Activated CD4-positive, alpha-beta T cell treated with anti-CD3 and anti-CD28 coated beads, Interleukin-2, amount 50 U/mL, for 4 hours (primary cell): ENCODE results near the gene OR1B1.
"Not testable (repeated sequence)": the region's sequence is repeated elsewhere in the genome, so short reads cannot be mapped to it uniquely, and the experiment has no call there.

Experiments
- DNase-seq, 2 experiments: peaks; one replicate each; pipeline ENCODE4 v3.0.0-alpha.2; 2020

OR1B1 gene

GRCh38 chr9:122657527-122657926 is at the start of gene OR1B1:
Gene OR1B1, minus strand, starts transcription at chr9:122657627.
- no peak for DNase-seq

DNA sequence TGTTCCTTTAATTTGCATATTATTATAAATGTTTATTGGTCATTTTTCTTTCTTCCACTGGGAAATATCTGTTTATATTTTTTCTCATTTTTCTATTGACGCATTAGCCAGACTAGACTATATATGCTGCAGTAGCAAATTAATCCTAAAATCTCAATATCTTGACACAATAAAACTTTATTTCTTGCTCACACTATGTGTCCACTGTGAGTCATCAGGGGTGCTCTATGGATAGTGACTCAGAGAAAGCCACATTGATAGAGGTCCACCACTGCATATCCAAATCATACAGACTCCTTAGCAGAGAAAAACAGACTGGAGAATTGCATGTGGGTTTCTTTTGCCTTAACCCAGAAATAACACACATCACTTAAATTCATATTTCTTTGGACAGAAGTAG is 38.3 kb upstream of the OR1B1 start:
- no peak for DNase-seq

DNA sequence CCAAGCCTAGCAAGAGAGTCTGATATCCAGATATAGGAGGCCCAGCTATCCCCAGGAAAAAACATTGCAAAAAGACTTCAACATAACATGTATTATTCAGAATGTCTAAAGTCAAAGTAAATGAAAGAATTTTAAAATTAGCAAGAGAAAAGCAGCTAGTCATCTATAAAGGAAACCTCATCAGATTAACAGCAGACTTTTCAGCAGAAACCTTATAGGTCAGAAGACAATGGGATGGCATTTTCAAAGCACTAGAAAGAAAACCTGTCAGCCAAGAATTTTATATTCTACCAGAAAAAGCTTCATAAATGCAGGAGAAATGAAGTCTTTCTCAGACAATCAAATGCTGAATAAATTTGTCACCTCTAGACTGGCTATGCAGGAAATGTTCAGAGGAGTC is 27.4 kb upstream of the OR1B1 start:
- no peak for DNase-seq

GRCh38 chr9:122672481-122672880 is 15.1 kb upstream of the OR1B1 start:
- no peak for DNase-seq

DNA sequence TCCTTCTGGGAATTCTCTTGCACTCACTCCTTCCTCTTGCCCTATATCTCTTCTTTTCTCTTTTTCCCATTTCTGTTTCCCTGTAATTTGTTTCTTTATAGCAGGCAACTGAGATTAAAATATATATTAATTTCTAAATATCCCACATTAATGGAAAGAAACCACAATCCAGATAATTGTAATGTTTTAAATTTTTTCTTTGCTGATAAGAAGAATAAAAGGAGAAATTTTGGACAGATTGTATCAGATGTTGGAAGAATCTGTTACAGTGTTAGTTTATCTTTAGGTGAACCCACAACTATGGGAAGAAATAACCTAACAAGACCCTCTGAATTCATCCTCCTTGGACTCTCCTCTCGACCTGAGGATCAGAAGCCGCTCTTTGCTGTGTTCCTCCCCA is 4.0 kb upstream of the OR1B1 start, which contains the start of gene OR1L1:
Gene OR1L1 (plus strand): TSS at position 301 of the 400 bp plus-strand sequence. CDS start 0 bp downstream, at position 301.
- no peak for DNase-seq

DNA sequence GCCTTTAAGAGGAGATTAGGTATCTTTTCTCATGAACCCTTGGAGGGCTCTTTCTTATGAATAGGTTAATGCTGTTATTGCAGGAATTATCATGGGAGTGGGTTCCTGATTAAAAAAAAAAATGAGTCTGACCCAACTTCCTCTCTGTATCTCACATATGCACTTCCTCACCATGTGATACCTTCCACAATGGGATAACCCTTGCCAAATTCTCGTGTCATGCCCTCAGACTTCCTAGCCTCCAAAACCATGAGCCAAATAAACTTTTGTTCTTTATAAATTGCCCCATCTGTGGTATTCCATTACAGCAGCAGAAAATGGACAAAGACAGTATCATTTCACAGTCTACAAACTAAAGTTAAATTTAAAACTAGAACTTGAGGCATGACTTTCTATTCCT is 1.0 kb downstream of the OR1B1 start:
- no peak for DNase-seq

- no peak for DNase-seq
Measured at GRCh38 chr9:122642226-122642625, 15.2 kb downstream of the OR1B1 start.

- no peak for DNase-seq
Measured at GRCh38 chr9:122619996-122620395, 37.4 kb downstream of the OR1B1 start.

- no peak for DNase-seq
Measured at GRCh38 chr9:122614362-122614761, 43.1 kb downstream of the OR1B1 start, which contains the start of gene OR1Q1. Gene OR1Q1, plus strand, starts transcription at chr9:122614738. Its CDS starts 0 bp downstream, at chr9:122614738.

GRCh38 chr9:122609804-122610203 is 47.6 kb downstream of the OR1B1 start:
- DNase-seq = no peak

DNA sequence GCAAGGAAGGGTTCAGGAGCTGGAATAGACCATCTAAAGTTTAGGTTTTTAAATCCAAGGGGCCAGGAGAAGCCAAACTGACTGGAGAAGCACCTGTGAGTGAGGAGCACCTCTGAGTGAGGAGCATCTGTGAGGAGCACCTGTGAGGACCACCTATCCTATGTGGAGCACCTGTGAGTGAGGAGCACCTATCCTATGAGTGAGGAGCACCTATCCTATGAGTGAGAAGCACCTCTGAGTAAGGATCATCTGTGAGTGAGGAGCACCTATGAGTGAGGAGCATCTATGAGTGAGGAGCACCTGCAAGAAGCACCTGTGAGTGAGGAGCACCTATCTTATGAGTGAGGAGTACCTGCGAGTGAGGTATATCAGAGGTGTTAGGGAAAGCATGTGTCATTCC is 50.8 kb downstream of the OR1B1 start:
- no peak for DNase-seq

DNA sequence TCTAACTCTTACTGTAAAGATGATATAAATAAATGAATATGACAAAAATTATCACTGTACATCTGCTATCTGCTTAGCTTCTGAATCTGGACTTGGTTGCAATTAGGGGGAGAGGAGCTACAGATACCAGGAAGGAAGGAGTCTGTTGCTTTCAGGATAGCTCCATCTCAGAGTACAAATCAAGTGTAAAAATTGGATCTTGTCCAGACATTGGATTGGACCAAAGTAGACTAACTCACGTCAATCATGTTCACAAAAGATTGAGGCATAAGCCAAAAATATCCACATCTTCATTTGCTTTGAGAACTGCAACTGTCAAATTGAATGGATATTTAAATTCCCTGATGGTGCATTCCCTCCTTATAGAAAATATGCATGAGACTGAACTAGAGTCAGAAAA is 51.7 kb downstream of the OR1B1 start:
- no peak for DNase-seq

DNA sequence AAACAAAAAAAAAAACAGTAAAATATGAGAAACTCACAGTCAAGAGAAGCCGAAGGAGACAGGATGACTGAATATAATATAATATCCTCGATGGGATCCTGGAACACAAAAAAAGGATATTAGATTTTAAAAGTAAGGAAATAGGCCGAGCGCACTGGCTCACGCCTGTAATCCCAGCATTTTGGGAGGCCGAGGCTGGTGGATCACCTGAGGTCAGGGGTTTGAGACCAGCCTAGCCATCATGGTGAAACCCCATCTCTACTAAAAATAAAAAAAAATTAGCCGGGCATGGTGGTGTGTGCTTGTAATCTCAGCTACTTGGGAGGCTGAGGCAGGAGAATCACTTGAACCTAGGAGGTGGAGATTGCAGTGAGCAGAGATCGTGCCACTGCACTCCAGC is 74.1 kb downstream of the OR1B1 start, which contains the start of gene OR1L8:
Gene OR1L8 (minus strand): TSS at position 101 of the 400 bp plus-strand sequence. CDS start 14,907 bp downstream, outside the sequence.
- not testable (repeated sequence) for DNase-seq

DNA sequence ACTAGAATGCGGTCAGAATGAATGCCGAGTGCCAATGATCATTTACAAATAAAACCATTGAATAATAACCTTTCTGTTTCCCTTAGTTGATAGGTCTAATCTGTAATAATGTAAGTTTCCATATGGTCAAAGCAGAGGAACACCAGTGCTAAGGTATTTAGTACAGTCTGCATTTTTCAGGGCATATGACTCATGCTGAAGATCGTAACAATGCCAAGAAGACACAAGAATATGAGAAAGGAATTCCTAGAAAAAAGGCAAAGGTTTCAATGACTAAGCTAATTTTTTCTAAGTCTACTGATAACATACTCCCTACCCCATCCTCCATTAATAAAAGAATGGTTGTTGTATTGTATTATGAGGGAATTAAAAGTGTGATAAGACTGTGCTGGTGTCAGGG is 77.1 kb downstream of the OR1B1 start:
- no peak for DNase-seq

DNA sequence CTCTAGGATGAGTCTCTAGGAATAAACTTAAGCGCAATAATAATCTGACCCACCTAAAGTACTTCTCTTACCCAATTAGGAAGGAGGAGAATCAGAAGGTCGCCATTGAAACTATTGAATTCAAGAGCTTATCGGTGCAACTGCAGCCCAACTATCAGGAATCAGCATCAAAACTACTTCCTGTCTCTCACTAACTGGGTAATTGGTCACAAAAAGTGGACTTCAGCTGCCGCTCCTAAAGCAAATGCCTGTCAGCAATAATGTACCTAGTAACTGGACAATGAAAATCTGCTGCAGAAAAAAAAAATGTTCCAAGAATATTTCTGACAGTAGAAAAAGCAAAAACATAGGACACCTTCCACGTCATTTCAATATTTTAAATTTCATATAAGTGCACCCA is 77.6 kb downstream of the OR1B1 start:
- no peak for DNase-seq
